ENCODE results near the gene PCK2. TPM values are rescaled to one million over a fixed set of nuclear protein-coding genes. Genes with fewer than 3 reads are reported as not detected.

The PCK2 gene
- total and polyA plus RNA-seq, 2 of the 13 experiments (the other 11 are each of a cell fraction or from before 2014, with no cell fraction given), result 129 to 272 TPM

- TF ChIP-seq FOXP4 (CRISPR knock-in tag; IDR thresholded peaks at IDR 0.05) (no peak), ZNF225 (CRISPR knock-in tag; IDR thresholded peaks at IDR 0.05) (peak; percentile 53; the same call in 1 of the 2 replicates), ZNF350 (CRISPR knock-in tag; IDR thresholded peaks at IDR 0.05; ENCODE audit: borderline replicate concordance, low read depth) (peak; percentile 29; the same call in 1 of the 2 replicates), NFE2 (CRISPR knock-in tag; IDR thresholded peaks at IDR 0.05) (no peak), ZNF143 (CRISPR knock-in tag; IDR thresholded peaks at IDR 0.05) (peak; percentile 43; the same call in 1 of the 2 replicates), HNF4G (IDR thresholded peaks at IDR 0.05; ENCODE audit: borderline replicate concordance, low read depth, low read length) (no peak), HNF4G (CRISPR knock-in tag; IDR thresholded peaks at IDR 0.05; ENCODE audit: borderline replicate concordance, low read depth) (0 out of 2 replicates have a peak, but pooled peaks have one; percentile 73), IRF9 (CRISPR knock-in tag; IDR thresholded peaks at IDR 0.05; ENCODE audit: borderline replicate concordance) (0 out of 2 replicates have a peak, but pooled peaks have one; percentile 29), ZNF703 (CRISPR knock-in tag; IDR thresholded peaks at IDR 0.05; ENCODE audit: borderline replicate concordance) (no peak), E2F2 (CRISPR knock-in tag; IDR thresholded peaks at IDR 0.05; ENCODE audit: borderline replicate concordance) (no peak), BORCS8-MEF2B (CRISPR knock-in tag; IDR thresholded peaks at IDR 0.05) (0 out of 2 replicates have a peak, but pooled peaks have one; percentile 1), ZNF839 (CRISPR knock-in tag; IDR thresholded peaks at IDR 0.05; ENCODE audit: borderline replicate concordance) (peak; percentile 61; the same call in 1 of the 2 replicates), UBTF (CRISPR knock-in tag; IDR thresholded peaks at IDR 0.05) (0 out of 2 replicates have a peak, but pooled peaks have one; percentile 28), KLF13 (CRISPR knock-in tag; IDR thresholded peaks at IDR 0.05) (peak; percentile 88; the same call in 1 of the 2 replicates), ZBTB38 (CRISPR knock-in tag; IDR thresholded peaks at IDR 0.05) (peak; percentile 96), ZNF20 (CRISPR knock-in tag; IDR thresholded peaks at IDR 0.05) (no peak), THAP8 (CRISPR knock-in tag; IDR thresholded peaks at IDR 0.05; ENCODE audit: borderline replicate concordance) (no peak), ZNF256 (CRISPR knock-in tag; conservative IDR thresholded peaks at IDR 0.05) (0 out of 2 replicates have a peak, but pooled peaks have one; percentile 42), MXD3 (CRISPR knock-in tag; IDR thresholded peaks at IDR 0.05) (no peak)
Measured at GRCh38 chr14:24132061-24132685, 38.1 kb downstream of the PCK2 start (continued).
